ENCODE results near the gene MTMR2. TPM values are rescaled to one million over a fixed set of nuclear protein-coding genes. Genes with fewer than 3 reads are reported as not detected.

Gene MTMR2
- total and polyA plus RNA-seq, 2 of the 13 experiments (the other 11 are each of a cell fraction or from before 2014, with no cell fraction given) = 12.7 to 22.3 TPM

- peak in 1 of 2 experiments; percentile 60; a peak in 1 of 4 replicates for TF ChIP-seq REST (IDR thresholded peaks at IDR 0.05; ENCODE audit: borderline replicate concordance in 1 of 2, low read depth in 1 of 2, low read length in 2 of 2)
- TF ChIP-seq TEAD3 (CRISPR knock-in tag; optimal IDR thresholded peaks at IDR 0.05; ENCODE audit: borderline replicate concordance) = peak; percentile 20
- TF ChIP-seq ZKSCAN5 (CRISPR knock-in tag; IDR thresholded peaks at IDR 0.05) = no peak
- TF ChIP-seq ZBTB21 (CRISPR knock-in tag; IDR thresholded peaks at IDR 0.05) = no peak
- no peak for TF ChIP-seq PHB2 (IDR thresholded peaks at IDR 0.05; ENCODE audit: partially characterized antibody)
- TF ChIP-seq SP4 (CRISPR knock-in tag; IDR thresholded peaks at IDR 0.05) = no peak
- TF ChIP-seq ZNF781 (CRISPR knock-in tag; IDR thresholded peaks at IDR 0.05; ENCODE audit: borderline replicate concordance, not compliant biosample characterization) = peak; percentile 52
- TF ChIP-seq MATR3 (CRISPR knock-in tag; IDR thresholded peaks at IDR 0.05) = no peak
- TF ChIP-seq, protein P1, sequence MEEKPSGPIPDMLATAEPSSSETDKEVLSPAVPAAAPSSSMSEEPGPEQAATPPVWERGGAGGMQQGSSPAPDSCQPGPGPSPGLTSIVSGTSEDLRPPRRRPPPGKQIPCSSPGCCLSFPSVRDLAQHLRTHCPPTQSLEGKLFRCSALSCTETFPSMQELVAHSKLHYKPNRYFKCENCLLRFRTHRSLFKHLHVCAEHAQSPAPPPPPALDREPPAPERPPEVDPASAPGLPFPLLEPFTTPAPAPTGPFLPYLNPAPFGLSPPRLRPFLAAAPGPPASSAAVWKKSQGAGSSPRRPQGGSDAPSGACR (CRISPR knock-in tag; IDR thresholded peaks at IDR 0.05) = peak; percentile 44; the same call in 1 of the 2 replicates
- peak; percentile 58; the same call in 1 of the 2 replicates for TF ChIP-seq ZSCAN29 (CRISPR knock-in tag; conservative IDR thresholded peaks at IDR 0.05)
- peak; percentile 38; the same call in 1 of the 2 replicates for TF ChIP-seq SMAD3 (CRISPR knock-in tag; IDR thresholded peaks at IDR 0.05)
- 0 out of 2 replicates have a peak, but pooled peaks have one; percentile 45 for TF ChIP-seq REL (CRISPR knock-in tag; conservative IDR thresholded peaks at IDR 0.05)
- no peak for TF ChIP-seq TCF7L2 (IDR thresholded peaks at IDR 0.05; ENCODE audit: low read depth, low read length)
- no peak for TF ChIP-seq MNT (IDR thresholded peaks at IDR 0.05)
- TF ChIP-seq ZFY (CRISPR knock-in tag; IDR thresholded peaks at IDR 0.05) = peak; percentile 94
- no peak for TF ChIP-seq IKZF1 (IDR thresholded peaks at IDR 0.05)
- TF ChIP-seq RXRA (CRISPR knock-in tag; IDR thresholded peaks at IDR 0.05) = peak; percentile 71
- TF ChIP-seq ZNF800 (CRISPR knock-in tag; IDR thresholded peaks at IDR 0.05) = 0 out of 2 replicates have a peak, but pooled peaks have one; percentile 52
- peak; percentile 87 for TF ChIP-seq MED8 (CRISPR knock-in tag; IDR thresholded peaks at IDR 0.05; ENCODE audit: insufficient replicate concordance)
These were observed at the start of gene MTMR2 (continued) for GRCh38 chr11:95923728-95924413.

Data from HepG2 (cell line).